HG03469 (cell line): ENCODE results near the gene SLC35E4.
"Not testable (repeated sequence)": the region's sequence is repeated elsewhere in the genome, so short reads cannot be mapped to it uniquely, and the experiment has no call there.

Experiments
- ATAC-seq: cut with Tn5 transposase; IDR thresholded peaks from one replicate; pipeline ENCODE4 v1.9.1; 2021; ENCODE audit warnings: mild to moderate bottlenecking, moderate library complexity, moderate number of reproducible peaks; ENCODE audit not compliant: unreplicated experiment

The SLC35E4 gene

DNA sequence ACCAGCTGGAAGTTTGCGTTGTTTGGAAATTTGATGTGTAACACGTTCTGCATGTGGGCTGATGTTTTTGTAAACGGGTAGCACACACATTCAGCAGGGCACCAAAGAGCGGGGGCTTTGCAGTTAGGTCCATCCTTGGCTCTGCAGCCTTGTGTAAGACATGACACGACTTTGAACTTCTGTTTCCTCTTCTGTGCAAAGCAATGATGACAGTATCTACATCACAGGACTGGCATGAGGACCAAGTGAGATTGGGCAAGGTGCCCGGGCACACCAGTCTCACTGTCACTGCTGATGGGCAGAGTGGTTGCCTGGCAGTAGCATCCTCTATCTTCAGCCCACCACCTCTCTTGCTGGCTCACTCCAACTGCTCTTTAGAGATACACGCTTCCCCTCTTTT, 25.3 kb upstream of the SLC35E4 start:
- no peak for ATAC-seq

DNA sequence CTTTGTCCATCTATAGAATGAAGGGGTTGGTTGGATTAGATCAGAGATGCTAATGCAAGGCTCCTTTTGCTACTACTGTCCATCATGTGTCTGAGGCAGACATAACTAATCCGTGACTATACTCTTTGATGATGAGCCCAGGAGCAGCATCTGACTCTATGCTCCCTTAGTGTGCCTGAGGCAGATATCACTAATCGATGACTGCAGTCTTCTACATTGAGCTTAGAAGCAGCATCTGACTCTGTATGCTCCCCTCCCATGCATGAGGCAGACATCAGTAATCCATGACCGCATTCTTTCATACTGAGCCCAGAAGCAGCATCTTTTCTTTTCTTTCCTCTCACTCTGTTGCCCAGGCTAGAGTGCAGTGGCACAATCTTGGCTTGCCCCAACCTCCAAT, 24.4 kb upstream of the SLC35E4 start:
- no peak for ATAC-seq

DNA sequence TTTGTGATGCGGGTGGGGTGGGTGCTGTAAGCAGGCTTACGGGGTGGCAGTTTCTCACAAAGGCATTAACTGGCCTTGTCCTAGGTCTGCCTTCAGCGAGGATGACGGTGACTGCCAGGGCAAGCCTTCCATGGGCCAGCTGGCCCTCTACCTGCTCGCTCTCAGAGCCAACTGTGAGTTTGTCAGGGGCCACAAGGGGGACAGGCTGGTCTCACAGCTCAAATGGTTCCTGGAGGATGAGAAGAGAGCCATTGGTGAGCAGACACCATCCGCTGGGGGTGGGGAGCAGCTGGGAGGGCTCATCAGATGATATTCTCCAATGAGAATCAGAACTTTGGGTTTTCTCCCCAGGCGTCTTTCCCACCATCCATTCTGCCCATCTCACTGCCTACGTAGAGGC, 22.8 kb upstream of the SLC35E4 start:
- ATAC-seq, result no peak

DNA sequence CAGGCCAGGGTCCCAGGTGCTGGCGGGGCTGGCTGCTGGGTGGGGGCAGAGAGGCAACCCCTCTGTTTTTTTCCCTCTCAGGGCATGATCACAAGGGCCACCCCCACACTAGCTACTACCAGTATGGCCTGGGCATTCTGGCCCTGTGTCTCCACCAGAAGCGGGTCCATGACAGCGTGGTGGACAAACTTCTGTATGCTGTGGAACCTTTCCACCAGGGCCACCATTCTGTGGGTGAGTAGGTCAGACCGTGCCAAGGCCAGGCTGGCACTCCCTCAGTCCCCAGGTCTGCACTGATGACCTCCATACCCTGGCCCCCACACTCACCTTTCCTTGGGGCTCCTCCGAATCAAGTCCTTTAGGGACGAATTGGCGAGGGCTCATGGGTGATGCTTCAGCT, 21.3 kb upstream of the SLC35E4 start:
- no peak for ATAC-seq

DNA sequence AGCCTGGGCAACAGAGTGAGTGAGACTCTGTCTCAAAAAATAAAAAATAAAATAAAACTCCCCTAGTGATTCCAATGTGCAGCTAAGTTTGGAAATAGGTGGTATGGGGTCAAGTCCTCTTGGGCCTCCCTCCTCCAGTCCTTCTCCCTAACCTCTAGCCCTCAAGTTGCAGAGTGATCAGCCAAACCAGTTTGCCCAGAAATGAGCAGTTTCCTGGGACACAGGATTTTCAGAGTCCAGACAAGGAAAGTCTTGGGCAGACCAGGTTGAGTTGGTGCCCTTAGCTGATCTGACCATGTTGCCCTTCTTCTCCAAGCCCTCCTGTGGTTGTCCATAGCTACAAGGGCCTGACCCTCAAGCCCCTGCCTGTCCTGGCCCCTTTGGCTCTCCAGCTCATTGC, 20.7 kb upstream of the SLC35E4 start:
- no peak for ATAC-seq

DNA sequence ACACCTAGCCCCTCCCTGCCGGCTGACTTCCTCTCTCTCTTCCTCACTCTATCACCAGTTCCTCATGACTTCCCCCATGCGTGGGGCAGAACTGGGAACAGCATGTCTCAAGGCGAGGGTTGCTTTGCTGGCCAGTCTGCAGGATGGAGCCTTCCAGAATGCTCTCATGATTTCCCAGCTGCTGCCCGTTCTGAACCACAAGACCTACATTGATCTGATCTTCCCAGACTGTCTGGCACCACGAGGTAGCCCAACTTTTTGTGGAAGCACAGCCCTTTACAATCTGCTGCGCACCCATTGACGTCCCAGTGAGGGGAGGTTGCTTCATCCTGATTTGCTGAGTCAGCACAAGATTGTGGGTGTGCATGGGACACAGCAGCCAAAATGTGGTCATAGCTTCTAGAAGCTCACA, 20.0 kb upstream of the SLC35E4 start:
- no peak for ATAC-seq

DNA sequence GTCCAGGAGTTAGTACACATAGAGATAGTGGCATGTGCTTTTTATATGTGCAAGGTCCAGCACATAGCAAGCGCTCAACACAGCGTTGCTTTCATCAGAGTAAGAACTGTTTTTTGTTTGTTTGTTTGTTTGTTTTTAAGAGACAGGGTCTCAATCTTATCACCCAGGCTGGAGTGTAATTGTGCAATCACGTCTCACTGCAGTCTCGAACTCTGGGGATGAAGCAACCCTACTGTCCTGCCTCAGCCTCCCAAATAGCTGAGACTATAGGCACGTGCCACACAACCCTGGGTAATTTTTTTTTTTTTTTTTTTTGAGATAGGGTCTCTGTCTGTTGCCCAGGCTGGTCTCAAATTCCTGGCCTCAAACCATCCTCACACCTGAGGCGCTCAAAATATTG, 17.8 kb upstream of the SLC35E4 start:
- ATAC-seq, result no peak

DNA sequence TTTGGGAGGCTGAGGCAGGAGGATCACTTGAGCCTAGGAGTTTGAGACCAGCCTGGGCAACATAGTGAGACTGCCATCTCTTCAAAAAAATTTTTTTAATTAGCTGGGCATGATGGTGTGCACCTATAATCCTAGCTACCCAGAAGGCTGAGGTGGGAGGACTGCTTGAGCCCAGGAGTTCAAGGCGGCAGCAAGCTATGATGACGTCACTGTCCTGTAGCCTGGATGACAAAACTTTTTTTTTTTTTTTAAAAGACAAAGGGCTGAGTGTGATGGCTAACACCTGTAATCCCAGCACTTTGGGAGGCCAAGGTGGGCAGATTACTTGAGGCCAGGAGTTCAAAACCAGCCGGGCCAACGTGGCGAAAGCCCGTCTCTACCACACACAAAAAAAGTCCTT, 15.7 kb upstream of the SLC35E4 start:
- not testable (repeated sequence) for ATAC-seq

DNA sequence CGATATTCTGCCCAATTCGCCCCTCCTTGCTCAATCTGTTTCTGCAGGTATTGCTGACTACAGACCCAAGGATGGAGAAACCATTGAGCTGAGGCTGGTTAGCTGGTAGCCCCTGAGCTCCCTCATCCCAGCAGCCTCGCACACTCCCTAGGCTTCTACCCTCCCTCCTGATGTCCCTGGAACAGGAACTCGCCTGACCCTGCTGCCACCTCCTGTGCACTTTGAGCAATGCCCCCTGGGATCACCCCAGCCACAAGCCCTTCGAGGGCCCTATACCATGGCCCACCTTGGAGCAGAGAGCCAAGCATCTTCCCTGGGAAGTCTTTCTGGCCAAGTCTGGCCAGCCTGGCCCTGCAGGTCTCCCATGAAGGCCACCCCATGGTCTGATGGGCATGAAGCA, 9.2 kb upstream of the SLC35E4 start:
- ATAC-seq, result no peak

DNA sequence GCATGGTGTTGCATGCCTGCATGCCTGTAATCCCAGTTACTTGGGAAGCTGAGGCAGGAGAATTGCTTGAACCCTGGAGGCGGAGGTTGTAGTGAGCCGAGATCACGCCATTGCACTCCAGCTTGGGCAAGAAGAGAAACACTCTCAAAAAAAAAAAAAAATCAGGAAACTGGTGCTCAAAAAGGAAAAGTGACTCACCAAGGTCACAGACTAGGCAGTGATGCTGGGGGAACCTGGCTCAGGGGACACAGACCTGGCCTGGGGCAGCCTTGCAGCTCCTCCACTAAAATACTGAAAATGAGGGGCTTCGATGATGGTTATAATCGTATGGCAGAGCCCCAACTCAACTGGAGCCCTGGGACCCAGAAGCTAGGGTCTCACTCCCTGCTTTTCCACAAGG, 8.1 kb upstream of the SLC35E4 start:
- ATAC-seq, result no peak

DNA sequence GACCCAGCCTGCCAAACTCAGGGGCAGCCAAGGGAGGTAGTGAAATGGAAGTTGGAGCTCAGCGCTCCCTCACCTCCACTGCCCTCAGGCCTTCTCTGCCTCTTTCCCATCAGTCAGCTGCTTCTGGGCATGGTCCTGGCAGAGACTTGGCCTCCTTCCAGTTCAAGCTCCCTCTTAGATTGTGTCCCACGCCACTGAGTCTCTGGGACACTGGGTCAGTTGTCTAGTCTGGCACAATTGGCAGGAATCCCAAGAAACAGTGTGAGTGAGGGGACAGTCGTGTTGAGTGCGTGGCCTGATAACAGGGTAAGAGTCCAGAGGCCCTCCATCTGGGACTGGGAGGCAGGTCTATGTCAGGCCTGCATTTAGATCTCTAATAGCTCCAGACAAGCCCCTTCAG, 7.1 kb upstream of the SLC35E4 start:
- no peak for ATAC-seq

DNA sequence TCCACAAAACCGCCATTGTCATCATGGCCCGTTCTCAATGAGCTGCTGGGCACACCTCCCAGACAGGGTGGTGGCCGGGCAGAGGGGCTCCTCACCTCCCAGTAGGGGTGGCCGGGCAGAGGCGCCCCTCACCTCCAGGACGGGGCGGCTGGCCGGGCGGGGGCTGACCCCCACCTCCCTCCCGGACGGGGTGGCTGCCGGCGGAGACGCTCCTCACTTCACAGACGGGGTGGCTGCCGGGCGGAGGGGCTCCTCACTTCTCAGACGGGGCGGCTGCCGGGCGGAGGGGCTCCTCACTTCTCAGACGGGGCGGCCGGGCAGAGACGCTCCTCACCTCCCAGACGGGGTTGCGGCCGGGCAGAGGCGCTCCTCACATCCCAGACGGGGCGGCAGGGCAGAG, 4.1 kb upstream of the SLC35E4 start:
- ATAC-seq, result not testable (repeated sequence)

DNA sequence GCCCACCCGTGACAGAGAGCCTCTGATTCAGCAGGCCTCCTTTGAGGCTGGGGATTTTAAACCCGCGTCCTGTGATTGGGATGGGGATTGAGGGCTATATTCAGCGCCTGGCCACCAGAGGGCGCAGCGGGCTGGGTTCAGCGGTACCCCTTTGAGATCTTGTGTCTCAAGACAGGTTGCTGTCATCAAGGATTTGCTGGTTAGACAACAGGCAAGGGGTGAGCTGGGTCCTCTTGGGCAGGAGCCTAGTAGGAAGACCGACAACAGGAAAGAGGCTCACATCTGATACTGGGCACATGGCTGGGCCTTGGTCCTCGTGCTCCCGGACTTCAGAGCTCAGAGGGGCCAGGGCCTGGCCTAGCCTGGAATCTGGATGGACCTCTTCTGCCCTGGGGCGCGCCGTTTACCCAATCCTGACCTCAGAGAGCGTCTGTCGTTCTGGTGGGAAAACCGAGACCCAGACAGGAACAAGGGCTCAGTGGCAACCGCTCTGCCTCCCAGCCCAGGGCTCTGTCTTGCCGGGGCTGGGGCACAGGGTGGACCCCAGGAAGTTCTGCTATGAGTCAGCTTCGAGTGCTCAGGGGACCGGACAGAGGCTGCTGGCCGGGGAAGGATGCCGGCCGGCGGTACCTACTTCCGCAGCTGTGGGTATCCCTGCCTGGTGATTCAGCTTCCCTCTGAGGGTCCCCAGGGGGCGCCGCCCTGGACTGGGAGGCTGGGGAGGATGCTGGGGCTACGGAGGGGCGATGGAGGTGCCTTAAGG, 929 bp upstream of the SLC35E4 start:
- no peak for ATAC-seq

DNA sequence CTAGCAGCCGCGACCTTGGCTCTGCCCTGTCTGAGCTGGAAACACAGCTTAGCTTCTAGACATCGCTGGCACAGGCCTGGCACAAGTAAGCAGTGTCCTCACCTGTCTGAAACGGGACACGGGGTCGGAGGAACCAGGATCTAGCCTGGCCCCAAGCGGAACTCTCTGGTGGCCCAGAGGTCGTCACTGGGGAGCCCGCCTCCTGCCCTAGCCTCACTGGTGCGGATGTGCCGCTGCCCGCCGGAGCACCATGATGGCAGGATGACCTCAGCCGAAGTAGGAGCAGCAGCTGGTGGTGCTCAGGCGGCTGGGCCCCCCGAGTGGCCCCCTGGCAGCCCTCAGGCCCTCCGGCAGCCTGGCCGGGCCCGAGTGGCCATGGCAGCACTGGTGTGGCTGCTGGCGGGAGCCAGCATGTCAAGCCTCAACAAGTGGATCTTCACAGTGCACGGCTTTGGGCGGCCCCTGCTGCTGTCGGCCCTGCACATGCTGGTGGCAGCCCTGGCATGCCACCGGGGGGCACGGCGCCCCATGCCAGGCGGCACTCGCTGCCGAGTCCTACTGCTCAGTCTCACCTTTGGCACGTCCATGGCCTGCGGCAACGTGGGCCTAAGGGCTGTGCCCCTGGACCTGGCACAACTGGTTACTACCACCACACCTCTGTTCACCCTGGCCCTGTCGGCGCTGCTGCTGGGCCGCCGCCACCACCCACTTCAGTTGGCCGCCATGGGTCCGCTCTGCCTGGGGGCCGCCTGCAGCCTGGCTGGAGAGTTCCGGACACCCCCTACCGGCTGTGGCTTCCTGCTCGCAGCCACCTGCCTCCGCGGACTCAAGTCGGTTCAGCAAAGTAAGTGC, 871 bp downstream of the SLC35E4 start:
- no peak for ATAC-seq

DNA sequence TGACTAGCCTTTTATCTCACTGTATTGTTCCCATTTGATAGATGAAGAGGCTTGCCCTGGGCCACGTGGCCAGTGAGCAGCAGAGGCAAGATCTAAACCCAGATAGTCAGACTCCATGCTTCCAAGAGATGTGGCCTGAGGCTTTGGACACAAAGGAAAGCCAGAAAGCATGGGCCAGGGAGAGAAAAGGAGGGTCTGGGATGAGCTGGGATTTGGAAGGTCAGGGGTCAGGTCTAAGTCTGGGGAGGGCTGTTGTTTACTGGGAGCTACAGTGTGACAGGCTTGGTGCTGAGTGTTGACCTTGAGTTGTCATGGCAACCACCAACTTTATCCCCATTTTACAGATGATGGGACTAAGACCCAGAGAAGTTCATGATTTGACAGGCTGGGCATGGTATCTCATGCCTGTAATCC, 2.1 kb downstream of the SLC35E4 start:
- no peak for ATAC-seq

DNA sequence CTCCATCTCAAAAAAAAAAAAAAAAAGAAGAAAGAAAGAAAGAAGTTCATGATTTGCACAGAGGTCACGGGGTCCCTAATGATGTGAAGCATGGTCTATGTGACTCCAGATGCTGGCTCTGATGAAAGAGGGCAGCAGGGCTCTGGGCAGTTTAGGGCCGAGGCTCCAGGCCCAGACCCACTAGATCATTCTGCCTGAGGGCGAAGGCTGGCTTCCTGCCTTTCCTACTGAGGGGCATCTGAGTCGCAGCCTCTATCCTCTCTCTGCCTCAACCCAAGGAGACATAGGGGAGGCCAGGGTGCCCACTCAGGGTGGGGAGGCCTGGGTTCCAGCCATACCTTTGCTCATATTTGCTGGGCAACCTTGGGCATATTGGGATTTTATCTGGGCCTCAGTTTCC, 4.8 kb downstream of the SLC35E4 start:
- ATAC-seq, result no peak

DNA sequence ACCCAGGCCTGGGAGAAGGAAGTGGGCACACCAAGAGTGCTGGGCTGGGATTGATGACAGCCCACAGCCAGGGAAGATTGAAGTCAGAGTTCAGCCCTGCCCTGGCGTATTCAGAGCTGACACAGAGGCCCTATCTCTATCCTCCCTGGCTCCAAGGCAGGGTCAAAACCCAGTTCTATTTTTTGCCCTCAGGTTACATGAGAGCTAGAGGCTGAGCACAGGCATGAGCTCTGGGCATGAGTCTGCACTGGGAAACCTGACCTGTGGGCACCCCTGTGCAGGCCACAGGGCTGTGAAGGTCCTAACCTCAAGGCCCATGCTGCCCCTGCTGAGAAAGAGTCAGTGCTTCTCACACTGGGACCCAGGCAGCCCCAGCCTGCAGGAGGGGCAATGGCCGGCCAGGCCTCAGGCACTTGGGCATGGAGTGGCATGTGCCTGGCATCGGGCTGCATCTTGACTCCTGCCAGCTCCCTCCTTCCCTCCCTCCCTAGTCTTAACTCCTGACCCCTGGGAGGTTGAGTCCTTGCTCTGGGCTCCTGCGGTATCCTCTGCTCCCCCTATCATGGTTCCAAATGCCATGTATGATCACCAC, 5.4 kb downstream of the SLC35E4 start:
- ATAC-seq, result no peak

DNA sequence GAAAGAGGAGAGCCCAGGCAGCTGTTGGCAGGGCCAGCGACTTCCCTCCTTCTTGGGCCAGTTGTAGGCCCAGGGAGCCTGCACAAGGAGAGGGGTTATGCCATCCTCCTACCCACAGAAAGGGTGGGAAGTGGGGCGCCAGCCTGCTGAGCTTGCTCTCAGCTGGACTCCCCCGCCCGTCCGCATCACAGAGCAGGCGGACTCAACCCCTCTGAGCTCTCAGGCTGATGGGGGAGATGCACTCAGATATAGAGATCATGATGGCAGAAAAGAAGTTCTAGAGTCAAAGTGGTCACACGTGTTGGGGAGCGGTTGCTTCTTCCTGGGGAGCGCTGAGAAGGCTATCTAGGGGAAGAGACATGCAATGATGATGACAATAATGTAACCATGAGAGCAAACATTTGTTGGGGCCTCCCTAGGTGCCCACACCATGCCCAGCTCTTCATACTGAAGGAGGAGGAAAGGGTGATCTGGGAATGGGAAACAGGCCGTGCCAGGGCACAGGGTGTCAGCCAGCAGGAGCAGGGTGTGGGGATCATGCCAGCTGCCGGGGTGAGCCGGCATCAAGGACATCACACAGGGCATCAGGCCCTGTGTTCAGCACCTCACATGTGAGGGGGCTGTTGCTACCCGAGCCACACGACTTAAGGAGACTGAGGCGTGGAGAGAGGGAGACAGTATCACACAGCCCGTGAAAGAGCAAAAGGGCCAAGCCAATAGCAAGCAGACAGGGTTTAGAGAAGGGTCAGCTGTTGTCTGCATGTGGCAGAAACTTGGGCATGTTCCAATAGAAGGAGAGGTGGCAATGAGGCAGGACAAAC, 7.7 kb downstream of the SLC35E4 start:
- no peak for ATAC-seq

DNA sequence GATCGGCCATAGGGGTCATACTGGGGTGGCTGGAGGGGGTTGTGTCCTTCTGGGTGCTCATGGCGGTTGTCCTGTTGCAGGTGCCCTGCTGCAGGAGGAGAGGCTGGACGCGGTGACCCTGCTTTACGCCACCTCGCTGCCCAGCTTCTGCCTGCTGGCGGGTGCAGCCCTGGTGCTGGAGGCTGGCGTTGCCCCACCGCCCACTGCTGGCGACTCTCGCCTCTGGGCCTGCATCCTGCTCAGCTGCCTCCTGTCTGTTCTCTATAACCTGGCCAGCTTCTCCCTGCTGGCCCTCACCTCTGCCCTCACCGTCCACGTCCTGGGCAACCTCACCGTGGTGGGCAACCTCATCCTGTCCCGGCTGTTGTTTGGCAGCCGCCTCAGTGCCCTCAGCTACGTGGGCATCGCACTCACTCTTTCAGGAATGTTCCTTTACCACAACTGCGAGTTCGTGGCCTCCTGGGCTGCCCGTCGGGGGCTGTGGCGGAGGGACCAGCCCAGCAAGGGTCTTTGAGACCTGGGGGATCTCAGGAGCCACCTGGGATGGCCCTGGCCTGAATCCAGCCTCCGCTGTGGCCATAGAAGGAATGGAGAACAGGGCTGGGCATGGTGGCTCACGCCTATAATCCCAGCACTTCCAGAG, 11.1 kb downstream of the SLC35E4 start:
- no peak for ATAC-seq

DNA sequence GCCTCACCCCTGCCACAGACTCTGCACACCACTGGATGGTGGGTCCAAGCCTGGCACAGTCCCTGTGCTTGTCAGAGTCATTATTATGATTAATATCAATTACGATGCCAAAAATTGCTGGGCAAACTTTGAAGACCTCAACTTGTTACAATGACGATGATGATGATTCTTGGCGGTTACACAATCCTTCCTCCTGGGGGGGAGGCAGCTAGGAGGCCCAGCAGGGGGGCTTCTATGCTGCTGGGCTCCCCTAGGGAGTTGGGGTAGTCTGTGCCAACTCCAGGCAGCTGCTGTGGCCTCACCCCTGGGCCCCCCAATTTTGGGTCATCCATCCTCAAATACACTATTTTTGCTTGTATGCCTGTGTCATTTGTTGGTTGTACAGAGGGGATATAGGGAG, 12.0 kb downstream of the SLC35E4 start:
- no peak for ATAC-seq

DNA sequence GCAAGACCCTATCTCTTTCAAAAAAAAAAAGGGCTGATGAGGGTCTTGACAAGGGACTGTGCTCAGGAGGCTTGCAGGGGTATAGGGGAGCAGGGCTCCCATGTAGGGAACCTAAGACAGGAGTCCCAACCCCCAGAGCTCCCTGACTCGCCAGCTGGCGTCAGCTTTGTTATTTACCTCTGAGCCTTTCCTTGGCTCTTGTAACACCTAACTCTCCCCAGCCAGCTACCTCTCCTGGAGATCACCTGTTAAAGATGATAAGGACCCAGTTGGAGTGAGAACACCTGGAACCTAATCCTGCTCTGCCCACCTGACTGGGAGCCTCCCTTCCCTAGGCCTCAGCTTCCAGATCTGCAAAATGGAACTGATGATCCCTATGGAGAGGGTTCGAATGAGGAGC, 13.2 kb downstream of the SLC35E4 start:
- ATAC-seq, result no peak
